ENCODE results near the gene GPR89A.
"Not testable (repeated sequence)": the region's sequence is repeated elsewhere in the genome, so short reads cannot be mapped to it uniquely, and the experiment has no call there.

GPR89A gene

GRCh38 chr1:145686078-145686477, 78.3 kb downstream of the GPR89A start:
- not testable (repeated sequence) for DNase-seq (ENCODE audit: low read depth)

DNA sequence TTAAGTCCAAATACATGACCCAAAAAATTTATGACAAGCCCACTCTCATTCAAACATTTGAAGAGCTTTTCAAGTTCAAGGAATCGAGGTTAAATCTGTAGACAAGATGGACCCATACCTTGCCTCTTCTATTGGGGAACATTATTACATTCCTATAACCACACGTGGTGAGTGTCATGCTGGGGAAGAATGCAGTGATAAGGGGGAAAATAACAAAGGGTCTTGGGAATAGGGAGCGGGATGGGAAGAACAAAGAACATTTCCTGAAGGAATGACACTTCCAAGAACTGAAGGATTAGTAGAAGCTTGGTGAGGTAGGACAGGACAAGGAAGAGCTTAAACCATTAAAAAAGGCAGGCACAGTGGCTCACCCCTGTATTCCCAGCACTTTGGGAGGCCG, 80.5 kb downstream of the GPR89A start:
- no peak for DNase-seq (ENCODE audit: low read depth)

- DNase-seq (ENCODE audit: low read depth): no peak
These were observed 81.1 kb downstream of the GPR89A start for GRCh38 chr1:145688924-145689323.

DNA sequence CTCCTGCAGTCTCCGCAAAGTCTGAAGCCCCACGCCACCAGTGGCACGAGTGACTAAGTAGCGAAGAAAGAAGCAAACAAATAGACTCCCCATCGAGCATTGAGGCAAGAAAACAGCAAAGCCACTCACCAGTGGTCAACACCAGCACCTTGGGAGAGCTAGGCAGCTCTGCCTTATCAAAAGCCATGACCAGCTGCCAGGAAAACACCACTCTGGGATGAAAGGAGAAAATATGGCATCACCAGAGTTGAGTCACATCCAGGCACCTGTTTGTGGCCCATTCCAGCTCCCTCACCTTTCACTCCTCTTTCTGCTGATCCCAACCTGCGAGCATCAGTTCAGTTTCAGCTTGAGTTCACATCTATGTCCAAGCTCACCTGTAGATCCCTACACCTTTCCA, 82.1 kb downstream of the GPR89A start:
- no peak for DNase-seq (ENCODE audit: low read depth)

DNA sequence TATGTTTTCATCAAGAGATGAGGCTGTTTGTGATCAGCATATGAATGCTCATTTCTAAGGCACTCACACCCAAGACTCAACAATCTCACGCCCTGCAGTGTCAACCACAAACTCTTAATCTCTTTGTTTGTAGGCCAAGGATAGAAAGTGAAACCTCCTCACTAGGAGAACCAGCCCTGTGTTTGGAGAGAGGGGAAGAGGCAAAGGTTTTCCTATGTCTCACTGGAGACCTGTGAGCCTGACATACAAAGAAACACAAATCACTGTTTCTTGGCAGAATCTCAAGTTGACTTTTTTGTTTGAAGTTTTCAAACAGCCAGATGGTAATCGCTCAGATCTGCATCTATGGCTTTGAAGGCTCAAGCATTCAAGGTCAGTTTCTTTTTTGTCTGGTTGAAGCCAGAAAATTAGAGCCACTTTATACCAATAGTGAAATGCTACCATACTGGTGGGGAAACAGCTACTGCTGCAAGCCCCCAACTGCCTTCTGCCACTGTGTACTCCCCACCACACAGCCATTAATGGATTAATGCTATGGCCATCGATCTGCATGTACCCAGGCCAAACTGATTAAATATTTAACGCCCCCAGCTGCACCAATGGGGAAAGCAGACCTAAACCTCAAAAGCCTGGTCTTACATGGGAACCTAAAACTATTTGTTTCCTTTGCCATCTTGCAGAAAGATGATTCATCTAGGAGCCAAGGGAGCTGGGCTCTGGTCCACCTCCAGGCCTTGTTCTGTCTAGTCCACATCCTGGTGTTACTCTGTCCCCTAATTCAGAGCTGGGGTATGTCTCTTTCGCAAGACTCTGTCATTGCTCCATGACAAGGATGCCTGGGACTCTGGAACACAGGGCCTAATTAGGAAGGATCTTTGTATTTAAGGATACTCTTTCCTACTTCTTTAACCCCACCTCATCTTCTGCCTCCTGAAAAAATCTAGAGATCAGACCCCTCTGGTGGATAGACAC, 83.1 kb downstream of the GPR89A start:
- no peak for DNase-seq (ENCODE audit: low read depth)

GRCh38 chr1:145692785-145693443, 85.1 kb downstream of the GPR89A start:
- DNase-seq (ENCODE audit: low read depth): no peak

GRCh38 chr1:145695821-145696629, 88.2 kb downstream of the GPR89A start:
- no peak for DNase-seq (ENCODE audit: low read depth)

DNA sequence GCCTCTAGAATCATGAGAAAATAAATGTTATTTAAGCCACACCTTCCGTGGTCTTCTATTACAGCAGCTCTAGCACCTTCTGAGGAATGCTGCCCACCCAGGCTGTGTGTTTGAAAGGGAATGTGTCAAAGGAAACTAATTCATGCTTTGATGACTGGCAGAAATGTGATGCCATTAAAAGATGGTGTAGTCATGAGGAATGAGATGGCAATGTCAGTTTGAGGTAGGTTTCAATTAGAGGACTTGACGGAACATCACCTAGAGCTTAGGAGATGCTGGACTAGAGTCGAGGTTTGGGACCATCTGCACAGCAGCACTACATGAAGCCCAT, 88.8 kb downstream of the GPR89A start:
- no peak for DNase-seq (ENCODE audit: low read depth)

- no peak for DNase-seq (ENCODE audit: low read depth)
These were observed 93.6 kb downstream of the GPR89A start for GRCh38 chr1:145701306-145701862.

- DNase-seq (ENCODE audit: low read depth): no peak
These were observed 94.3 kb downstream of the GPR89A start for GRCh38 chr1:145702052-145702451.

DNA sequence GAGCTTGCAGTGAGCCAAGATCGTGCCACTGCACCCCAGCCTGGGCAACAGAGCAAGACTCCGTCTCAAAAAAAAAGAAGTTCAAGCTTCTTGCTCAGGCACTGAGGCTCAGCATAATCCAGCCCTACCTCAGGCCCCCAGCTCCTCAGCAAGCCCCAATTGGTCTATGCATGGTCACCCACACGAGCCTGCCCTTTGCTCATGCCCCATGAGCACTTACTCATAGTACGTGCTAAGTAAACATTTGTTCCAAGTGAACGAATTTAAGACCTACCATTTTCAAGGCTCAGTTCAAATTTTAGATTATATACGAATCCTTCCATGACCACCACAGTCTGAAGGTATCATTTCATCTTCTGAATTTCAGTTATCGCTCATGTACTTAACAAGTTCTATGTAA, 95.0 kb downstream of the GPR89A start:
- DNase-seq (ENCODE audit: low read depth): no peak

DNA sequence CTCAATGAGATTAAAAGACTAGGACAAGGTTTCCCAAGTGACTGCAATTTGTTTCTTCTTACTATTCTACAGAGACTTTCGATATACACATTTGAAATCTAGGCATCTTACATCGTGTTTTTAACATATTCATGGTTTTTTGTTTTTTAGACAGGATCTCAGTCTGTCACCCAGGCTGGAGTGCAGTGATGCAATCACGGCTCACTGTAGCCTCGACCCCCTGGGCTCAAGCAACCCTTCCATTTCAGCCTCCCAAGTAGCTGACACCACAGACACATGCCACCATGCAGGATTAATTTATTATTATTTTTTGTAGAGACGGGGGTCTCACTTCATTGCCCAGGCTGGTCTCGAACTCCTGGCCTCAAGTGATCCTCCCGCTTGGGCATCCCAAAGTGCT, 97.8 kb downstream of the GPR89A start:
- no peak for DNase-seq (ENCODE audit: low read depth)

- peak; percentile 83 for DNase-seq (ENCODE audit: low read depth)
These were observed 98.4 kb downstream of the GPR89A start for GRCh38 chr1:145706086-145706664.

DNA sequence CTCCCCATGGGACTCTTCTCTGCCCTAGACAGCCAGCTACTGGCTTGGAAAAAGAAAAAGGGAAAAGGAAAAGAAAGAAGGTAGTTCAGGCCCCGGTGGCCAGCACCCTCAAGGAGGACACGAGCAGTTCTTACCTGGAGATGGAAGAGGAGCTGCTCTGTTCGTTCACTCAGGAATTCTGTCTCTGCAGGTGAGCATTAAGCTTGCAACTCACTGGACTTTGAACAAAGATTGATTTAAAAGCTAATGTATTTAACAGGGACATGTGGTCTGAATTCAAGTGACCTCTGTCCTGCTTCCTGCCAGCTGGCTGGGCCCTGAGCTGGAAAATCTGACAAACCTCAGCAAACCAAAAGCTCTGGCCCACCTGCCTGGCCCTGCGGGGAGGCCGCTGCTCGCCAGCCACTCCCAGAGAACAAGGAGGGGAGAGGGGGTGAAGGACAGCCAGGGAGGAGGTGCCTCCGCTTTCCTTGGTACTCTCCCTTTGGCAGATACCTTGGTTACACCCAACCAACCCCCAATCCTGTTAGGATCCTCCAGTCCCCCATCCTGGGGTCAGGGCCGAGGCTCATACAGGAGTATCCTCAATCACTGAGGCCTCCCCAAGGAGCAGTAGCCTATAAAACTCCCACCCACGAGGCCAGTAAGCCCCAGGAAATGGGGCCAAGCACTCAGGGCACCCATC, 99.5 kb downstream of the GPR89A start, which contains the start of gene PDZK1:
Gene PDZK1 (minus strand): TSS at position 186 of the 685 bp plus-strand sequence. CDS start 19,347 bp downstream, outside the sequence.
- no peak for DNase-seq (ENCODE audit: low read depth)

DNA sequence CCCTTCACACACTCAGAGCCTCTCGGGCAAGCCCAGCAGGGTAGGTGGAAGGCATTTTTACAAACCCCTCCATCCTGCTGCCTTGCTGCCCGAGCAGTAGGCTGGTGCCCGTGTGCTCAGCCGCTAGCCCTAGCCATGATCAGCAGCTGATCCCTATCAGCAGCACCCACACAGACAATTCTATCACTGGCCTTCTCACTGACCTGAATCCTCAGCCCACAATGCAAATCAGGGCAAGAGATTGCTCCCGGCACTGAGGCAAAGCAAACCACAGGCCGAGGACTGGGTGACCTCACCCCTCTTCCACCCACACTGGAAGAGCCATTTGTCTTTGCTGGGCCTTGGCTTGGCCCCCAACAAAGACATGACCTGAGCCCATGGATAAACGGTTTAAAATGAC, 100.3 kb downstream of the GPR89A start:
- no peak for DNase-seq (ENCODE audit: low read depth)

GRCh38 chr1:145710291-145711027, 102.7 kb downstream of the GPR89A start:
- no peak for DNase-seq (ENCODE audit: low read depth)

DNA sequence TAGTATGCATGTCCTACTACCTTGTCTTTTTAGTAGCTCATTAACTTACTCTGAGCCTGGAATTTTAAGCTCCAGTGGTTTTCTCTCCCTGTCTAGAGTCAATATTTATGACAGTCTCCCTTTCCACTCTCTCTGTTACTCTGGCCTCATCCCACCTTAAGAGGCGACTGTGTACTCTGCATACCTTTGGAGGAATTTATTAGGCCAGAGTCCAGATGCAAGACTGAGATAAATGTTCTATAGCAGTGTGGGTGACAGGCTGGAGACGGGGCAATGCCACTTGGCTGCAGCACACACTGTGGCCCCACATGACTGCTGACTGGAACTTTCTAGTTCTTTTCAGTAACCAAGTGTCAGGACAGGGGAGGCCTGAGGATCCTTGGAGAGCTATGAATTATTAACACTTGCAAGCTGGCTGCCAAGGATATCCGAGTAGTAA, 103.4 kb downstream of the GPR89A start:
- no peak for DNase-seq (ENCODE audit: low read depth)

- DNase-seq (ENCODE audit: low read depth): no peak
These were observed 106.8 kb downstream of the GPR89A start for GRCh38 chr1:145714524-145715111.

DNA sequence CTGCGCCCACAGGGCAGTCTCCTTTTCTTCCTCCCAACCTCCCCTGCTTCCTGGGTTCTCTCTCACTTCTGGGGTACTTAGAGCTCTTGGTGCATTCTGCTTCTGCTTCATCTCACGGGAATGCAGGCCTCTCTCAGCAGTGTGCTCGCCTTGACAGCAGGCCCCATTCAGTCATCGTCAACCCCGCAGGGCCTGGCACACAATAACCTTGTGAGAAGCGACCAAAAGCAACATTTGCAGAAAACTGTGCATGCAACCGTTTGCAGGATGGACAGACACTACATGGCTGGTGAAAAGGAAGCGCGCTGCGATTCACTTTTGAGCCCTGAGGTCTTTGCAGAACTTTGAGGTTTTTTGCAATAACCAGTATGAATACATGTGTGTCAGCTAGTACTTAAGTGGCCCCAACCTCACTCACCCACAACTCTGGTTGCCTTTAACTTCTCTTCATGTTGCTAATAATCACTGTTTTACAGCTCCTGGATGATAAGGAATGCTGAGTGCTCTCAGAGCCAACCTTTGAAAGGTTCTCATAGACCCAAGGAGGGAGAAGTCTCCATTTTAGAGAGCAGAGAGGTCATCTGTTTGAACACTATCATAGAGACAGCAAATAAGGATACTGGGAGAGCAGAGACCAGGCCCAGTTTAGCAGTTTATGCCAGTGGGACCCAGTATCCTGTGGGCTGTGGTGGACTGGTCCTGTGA, 109.0 kb downstream of the GPR89A start:
- DNase-seq (ENCODE audit: low read depth): no peak

Data from HS-5 (cell line).